Measurements from ENCODE around the gene EEPD1. TPM values are rescaled to one million over a fixed set of nuclear protein-coding genes. Genes with fewer than 3 reads are reported as not detected.

The EEPD1 gene
- total and polyA plus RNA-seq, 5 experiments from 2014 or later = 0.86 to 6.3 (median 3.6) TPM

- Mint-ChIP-seq H3K9me3 (no peaks in the 10 kb centered on the region), H3K27me3 (peaks cover 0 to 3% (median 0%) of the 10 kb centered on the region in 5 donors), H3K36me3 (no peaks in the 10 kb centered on the region), H3K4me3 (no peak overlapping the region), H3K27ac (peak overlapping the region in 7 of 10 donors; percentile 11 to 99 (median 32)), H3K4me1 (peaks cover 27 to 58% (median 50%) of the 10 kb centered on the region in 4 donors)
- no peak for ATAC-seq
- POLR2A ChIA-PET = interaction anchor here (0.6 to 1.4 kb wide), 2 partner anchors 282 to 305 kb away, joined by 4 read pairs; no protein-coding TSS in a partner anchor
- no peak for DNase-seq
These were observed 137.0 kb downstream of the EEPD1 start for GRCh38 chr7:36289833-36290661.

- Mint-ChIP-seq H3K27ac (peak overlapping the region in 8 of 10 donors; percentile 5 to 81 (median 56)), H3K4me3 (peak overlapping the region; percentile 54 to 79 (median 74)), H3K36me3 (no peaks in the 10 kb centered on the region), H3K4me1 (peaks cover 22 to 42% (median 34%) of the 10 kb centered on the region in 4 donors), H3K9me3 (no peaks in the 10 kb centered on the region), H3K27me3 (peaks cover 0 to 3% (median 0%) of the 10 kb centered on the region in 5 donors)
- POLR2A ChIA-PET = interaction anchor here (1.4 kb wide), 1 partner anchor 9 kb away, joined by 3 read pairs; no protein-coding TSS in a partner anchor
- peak; percentile 47 to 56 for ATAC-seq
- peak; percentile 48 to 83 (median 70) for DNase-seq
These were observed 138.6 kb downstream of the EEPD1 start for GRCh38 chr7:36291387-36292316.

GRCh38 chr7:36295090-36295489 is 142.0 kb downstream of the EEPD1 start:
- no peaks in the 10 kb centered on the region for H3K9me3 Mint-ChIP-seq
- POLR2A ChIA-PET = no interaction called here
- ATAC-seq (no peak), DNase-seq (no peak)
- H3K4me3 Mint-ChIP-seq = no peak overlapping the region
- H3K4me1 Mint-ChIP-seq = peaks cover 6 to 15% (median 12%) of the 10 kb centered on the region in 4 donors
- no peak overlapping the region for H3K27ac Mint-ChIP-seq
- H3K27me3 Mint-ChIP-seq = peaks cover 0 to 3% (median 0%) of the 10 kb centered on the region in 5 donors
- H3K36me3 Mint-ChIP-seq = peaks cover 0 to 3% (median 0%) of the 10 kb centered on the region in 3 donors

GRCh38 chr7:36296284-36296683 is 143.2 kb downstream of the EEPD1 start:
- Mint-ChIP-seq H3K27me3 (peaks cover 0 to 3% (median 0%) of the 10 kb centered on the region in 5 donors), H3K4me1 (peaks cover 6 to 14% (median 10%) of the 10 kb centered on the region in 4 donors), H3K4me3 (no peak overlapping the region), H3K9me3 (no peaks in the 10 kb centered on the region), H3K36me3 (peaks cover 0 to 3% (median 0%) of the 10 kb centered on the region in 3 donors), H3K27ac (no peak overlapping the region)
- no peak for DNase-seq
- POLR2A ChIA-PET = no interaction called here
- ATAC-seq = no peak

- Mint-ChIP-seq H3K27ac (no peak overlapping the region), H3K36me3 (peaks cover 0 to 3% (median 0%) of the 10 kb centered on the region in 3 donors), H3K27me3 (peaks cover 0 to under 1% (median 0%) of the 10 kb centered on the region in 5 donors), H3K9me3 (no peaks in the 10 kb centered on the region), H3K4me1 (peaks cover 0 to 2% (median 0%) of the 10 kb centered on the region in 4 donors), H3K4me3 (no peak overlapping the region)
- DNase-seq (no peak), ATAC-seq (no peak)
- POLR2A ChIA-PET = no interaction called here
These were observed 144.4 kb downstream of the EEPD1 start for GRCh38 chr7:36297364-36298009.

- POLR2A ChIA-PET = no interaction called here
- DNase-seq (no peak), ATAC-seq (no peak)
- no peak overlapping the region for H3K4me3 Mint-ChIP-seq
- no peaks in the 10 kb centered on the region for H3K4me1 Mint-ChIP-seq
- H3K9me3 Mint-ChIP-seq = no peaks in the 10 kb centered on the region
- no peaks in the 10 kb centered on the region for H3K27me3 Mint-ChIP-seq
- H3K27ac Mint-ChIP-seq = no peak overlapping the region
- H3K36me3 Mint-ChIP-seq = peaks cover 0 to 3% (median 0%) of the 10 kb centered on the region in 3 donors
These were observed 145.1 kb downstream of the EEPD1 start for GRCh38 chr7:36298106-36298505.

GRCh38 chr7:36299223-36299774 is 146.2 kb downstream of the EEPD1 start:
- no peak overlapping the region for H3K27ac Mint-ChIP-seq
- H3K9me3 Mint-ChIP-seq = no peaks in the 10 kb centered on the region
- no peaks in the 10 kb centered on the region for H3K27me3 Mint-ChIP-seq
- H3K36me3 Mint-ChIP-seq = peaks cover 0 to 3% (median 0%) of the 10 kb centered on the region in 3 donors
- H3K4me1 Mint-ChIP-seq = no peaks in the 10 kb centered on the region
- no peak for ATAC-seq
- POLR2A ChIA-PET = no interaction called here
- no peak overlapping the region for H3K4me3 Mint-ChIP-seq
- DNase-seq = no peak

- no peaks in the 10 kb centered on the region for H3K27me3 Mint-ChIP-seq
These were observed 146.8 kb downstream of the EEPD1 start for GRCh38 chr7:36299823-36300341.

GRCh38 chr7:36300696-36301350 is 147.8 kb downstream of the EEPD1 start:
- Mint-ChIP-seq H3K4me3 (no peak overlapping the region), H3K27me3 (no peaks in the 10 kb centered on the region), H3K36me3 (peaks cover 0 to 3% (median 0%) of the 10 kb centered on the region in 3 donors), H3K9me3 (no peaks in the 10 kb centered on the region), H3K27ac (no peak overlapping the region), H3K4me1 (no peaks in the 10 kb centered on the region)
- no peak for ATAC-seq
- POLR2A ChIA-PET = interaction anchor here (0.8 kb wide), 1 partner anchor 9 kb away, joined by 3 read pairs; no protein-coding TSS in a partner anchor
- DNase-seq = no peak

More at GRCh38 chr7:36299823-36300341, 146.8 kb downstream of the EEPD1 start:
- Mint-ChIP-seq H3K27ac (peak overlapping the region in 1 of 10 donors; percentile 65), H3K36me3 (peaks cover 0 to 3% (median 0%) of the 10 kb centered on the region in 3 donors), H3K4me3 (no peak overlapping the region), H3K4me1 (no peaks in the 10 kb centered on the region), H3K9me3 (no peaks in the 10 kb centered on the region)
- no peak for ATAC-seq
- no peak for DNase-seq
- POLR2A ChIA-PET = no interaction called here

GRCh38 chr7:36301914-36302771 is 149.1 kb downstream of the EEPD1 start:
- peak overlapping the region in 2 of 10 donors; percentile 13 to 36 for H3K27ac Mint-ChIP-seq
- no peaks in the 10 kb centered on the region for H3K27me3 Mint-ChIP-seq
- no peaks in the 10 kb centered on the region for H3K4me1 Mint-ChIP-seq
- H3K9me3 Mint-ChIP-seq = no peaks in the 10 kb centered on the region
- no peak overlapping the region for H3K4me3 Mint-ChIP-seq
- POLR2A ChIA-PET = no interaction called here
- no peak for ATAC-seq
- DNase-seq = no peak
- H3K36me3 Mint-ChIP-seq = peaks cover 0 to 3% (median 0%) of the 10 kb centered on the region in 3 donors

Measured in naive thymus-derived CD8-positive, alpha-beta T cell (primary cell).